Adrenal gland (tissue), 5 donors: ENCODE results near the gene BACH2.

Source experiments
- POLR2A ChIP-seq, 2 donors: fragments of 450-650 bp; IDR thresholded peaks; one replicate each; pipeline ENCODE4 v1.6.1; 2017; ENCODE audit warnings: antibody characterized with exemption in 2 of 2, mild to moderate bottlenecking in 2 of 2, moderate library complexity in 1 of 2
- TF ChIP-seq, protein P1 (sequence below), 6 experiments: fragments of 450-650 bp in 4 of 6; fragments of 200-600 bp in 2 of 6; sonication (generic) in 1 of 6; IDR thresholded peaks; 1 replicate in 5 of 6; 2 replicates in 1 of 6; pipeline versions ENCODE4 v1.5.1 to v1.8.0; 2016 to 2021; ENCODE audit warnings: antibody characterized with exemption in 6 of 6, mild to moderate bottlenecking in 2 of 6, moderate library complexity in 1 of 6
- donor health status: DM: no; HTN: no; CAD: no.

DNA sequence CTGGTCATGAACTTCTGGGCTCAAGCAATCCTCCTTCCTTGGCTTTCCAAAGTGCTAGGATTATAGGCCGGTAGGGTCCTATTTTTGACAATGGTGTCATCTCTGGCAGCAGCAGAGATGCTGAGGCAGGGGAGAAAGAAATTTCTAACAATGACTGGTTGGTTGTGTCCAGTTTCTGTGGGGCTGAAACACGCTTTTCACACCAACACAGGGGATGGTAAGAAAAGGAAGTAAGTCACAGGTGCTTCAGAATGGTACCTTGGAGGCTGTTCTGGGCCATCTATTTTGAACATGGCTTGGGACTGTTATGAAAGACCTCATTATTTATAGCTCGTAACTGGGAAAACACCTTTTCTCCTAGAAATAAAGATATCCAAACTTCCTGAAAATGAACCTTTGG lies 329.7 kb downstream of the BACH2 start:
- TF ChIP-seq, protein P1, sequence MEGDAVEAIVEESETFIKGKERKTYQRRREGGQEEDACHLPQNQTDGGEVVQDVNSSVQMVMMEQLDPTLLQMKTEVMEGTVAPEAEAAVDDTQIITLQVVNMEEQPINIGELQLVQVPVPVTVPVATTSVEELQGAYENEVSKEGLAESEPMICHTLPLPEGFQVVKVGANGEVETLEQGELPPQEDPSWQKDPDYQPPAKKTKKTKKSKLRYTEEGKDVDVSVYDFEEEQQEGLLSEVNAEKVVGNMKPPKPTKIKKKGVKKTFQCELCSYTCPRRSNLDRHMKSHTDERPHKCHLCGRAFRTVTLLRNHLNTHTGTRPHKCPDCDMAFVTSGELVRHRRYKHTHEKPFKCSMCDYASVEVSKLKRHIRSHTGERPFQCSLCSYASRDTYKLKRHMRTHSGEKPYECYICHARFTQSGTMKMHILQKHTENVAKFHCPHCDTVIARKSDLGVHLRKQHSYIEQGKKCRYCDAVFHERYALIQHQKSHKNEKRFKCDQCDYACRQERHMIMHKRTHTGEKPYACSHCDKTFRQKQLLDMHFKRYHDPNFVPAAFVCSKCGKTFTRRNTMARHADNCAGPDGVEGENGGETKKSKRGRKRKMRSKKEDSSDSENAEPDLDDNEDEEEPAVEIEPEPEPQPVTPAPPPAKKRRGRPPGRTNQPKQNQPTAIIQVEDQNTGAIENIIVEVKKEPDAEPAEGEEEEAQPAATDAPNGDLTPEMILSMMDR (IDR thresholded peaks at IDR 0.05): no peak
- TF ChIP-seq POLR2A (IDR thresholded peaks at IDR 0.05): no peak
